Gastroesophageal sphincter (tissue), 4 donors: ENCODE results near the gene SFTPB. TPM values are rescaled to one million over a fixed set of nuclear protein-coding genes. Genes with fewer than 3 reads are reported as not detected.
A peak's percentile ranks its signal among the peaks of the same experiment; 100 is the strongest.

ENCODE experiments used
- ATAC-seq: fragments of 150-250 bp; one replicate; pipeline ENCODE4 v1.9.1; 2016; ENCODE audit warnings: mild to moderate bottlenecking, moderate library complexity
- H3K27ac ChIP-seq, 4 donors: fragments of 200-600 bp; sonication (generic) in 3 of 4; 1 replicate in 3 of 4; 2 replicates in 1 of 4; pipeline ENCODE4 v1.5.1; 2016 to 2019
- H3K27me3 ChIP-seq: fragments of 200-600 bp; sonication (generic); one replicate; pipeline ENCODE4 v1.5.1; 2019
- H3K36me3 ChIP-seq, 2 donors: fragments of 200-600 bp; sonication (generic); one replicate each; pipeline ENCODE4 v1.5.1; 2019; ENCODE audit warnings: control low read depth in 1 of 2
- H3K4me1 ChIP-seq, 3 donors: fragments of 200-600 bp; sonication (generic); 1 replicate in 2 of 3; 2 replicates in 1 of 3; pipeline ENCODE4 v1.5.1; 2016 to 2019; ENCODE audit warnings: control low read depth in 2 of 3
- H3K4me3 ChIP-seq, 2 donors: fragments of 200-600 bp; sonication (generic); one replicate each; pipeline ENCODE4 v1.5.1; 2019; ENCODE audit warnings: mild to moderate bottlenecking in 1 of 2, moderate library complexity in 1 of 2
- H3K9me3 ChIP-seq, 3 donors: fragments of 200-600 bp; sonication (generic); one replicate each; pipeline ENCODE4 v1.5.1; 2017 to 2019; ENCODE audit warnings: control low read depth in 2 of 3
- CTCF ChIP-seq, 4 experiments: fragments of 200-600 bp in 2 of 4; fragments of 450-650 bp in 2 of 4; sonication (generic) in 1 of 4; IDR thresholded peaks; one replicate each; pipeline ENCODE4 v1.5.1; 2017 to 2019; ENCODE audit warnings: antibody characterized with exemption in 4 of 4, mild to moderate bottlenecking in 2 of 4, moderate library complexity in 2 of 4
- EP300 ChIP-seq: sonication (generic); formaldehyde crosslinking; IDR thresholded peaks from one replicate; pipeline ENCODE4 v1.6.1; 2017; ENCODE audit warnings: antibody characterized with exemption, mild to moderate bottlenecking
- POLR2A ChIP-seq, 2 donors: fragments of 450-650 bp; IDR thresholded peaks; one replicate each; pipeline ENCODE4 v1.6.1; 2017; ENCODE audit warnings: antibody characterized with exemption in 2 of 2, mild to moderate bottlenecking in 2 of 2, moderate library complexity in 1 of 2
- POLR2AphosphoS5 ChIP-seq: sonication (generic); formaldehyde crosslinking; IDR thresholded peaks from one replicate; pipeline ENCODE4 v1.6.1; 2017; ENCODE audit warnings: antibody characterized with exemption
- WGBS, 2 donors: methylation state at CpG; one replicate each; pipeline ENCODE4 v1.1.5; 2018; ENCODE audit warnings: low coverage in 1 of 2; 5-methylcytosine and 5-hydroxymethylcytosine counted together
- total RNA-seq, 4 donors: library from RNA; depleted of rRNA; stranded (reverse); fragments of >200 nt; gene quantifications; one replicate each; pipeline ENCODE4 v1.1.0, GENCODE V29; 2016

Gene SFTPB
- total RNA-seq, 4 donors from 2014 or later, result not detected

DNA sequence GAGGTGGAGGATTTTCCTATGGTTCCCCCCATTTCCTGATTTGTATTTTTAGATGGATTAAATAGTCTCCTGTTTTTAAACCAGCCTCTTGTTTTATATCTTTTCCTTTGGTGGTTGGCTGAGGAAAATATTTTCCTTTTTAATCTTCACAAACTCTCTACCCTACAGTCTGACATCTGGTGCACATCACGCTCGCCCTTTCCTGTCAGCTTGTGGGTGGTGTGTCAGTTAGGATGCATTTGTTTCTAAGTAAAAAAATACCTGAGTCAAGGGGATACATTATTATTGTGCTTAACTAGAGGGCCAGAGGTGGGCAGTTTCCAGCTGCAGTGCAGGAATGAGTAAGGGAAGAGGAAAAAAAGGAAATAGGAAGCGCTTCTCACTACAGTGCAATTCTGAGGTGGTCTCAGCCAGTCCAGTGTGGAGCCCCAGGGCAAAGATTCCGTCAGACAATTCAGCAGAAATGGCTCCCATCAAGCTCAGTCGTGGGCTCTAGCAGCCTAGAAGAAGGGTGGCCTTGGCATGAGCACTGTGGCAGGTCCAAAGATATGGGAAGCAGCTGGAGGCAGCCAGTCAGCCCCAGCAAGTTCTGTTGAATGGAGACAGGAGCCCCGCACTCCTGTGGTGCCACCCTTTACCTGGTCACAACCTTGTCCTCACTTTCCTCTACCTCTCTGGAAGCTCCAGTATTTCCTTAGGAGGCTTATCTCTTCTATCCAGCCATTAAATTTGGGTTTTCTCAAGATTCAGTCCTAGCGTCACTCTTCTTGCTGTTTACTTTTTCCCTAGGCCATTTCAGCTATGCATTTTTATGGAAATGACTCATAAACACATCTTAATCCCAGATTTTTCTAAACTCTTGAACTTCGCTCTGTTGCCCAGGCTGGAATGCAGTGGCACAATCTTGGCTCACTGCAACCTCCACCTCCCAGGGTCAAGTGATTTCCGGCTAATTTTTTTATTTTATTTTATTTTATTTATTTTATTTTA, 18.5 kb downstream of the SFTPB start:
- H3K4me3 ChIP-seq, result no peak overlapping the region
- no peaks in the 10 kb centered on the region for H3K9me3 ChIP-seq
- no peaks in the 10 kb centered on the region for H3K27me3 ChIP-seq
- ATAC-seq, result no peak
- 65 to 71% methylated on average over 2 to 7 of the region's 9 CpGs for WGBS, 2 donors
- H3K4me1 ChIP-seq, result no peaks in the 10 kb centered on the region
- no peak overlapping the region for H3K27ac ChIP-seq
- TF ChIP-seq CTCF (IDR thresholded peaks at IDR 0.05), result no peak
- no peak for TF ChIP-seq EP300
- peak; percentile 37 for TF ChIP-seq POLR2AphosphoS5
- no peak for TF ChIP-seq POLR2A (IDR thresholded peaks at IDR 0.05)
- peaks cover 7 to 94% of the 10 kb centered on the region in 2 donors for H3K36me3 ChIP-seq

DNA sequence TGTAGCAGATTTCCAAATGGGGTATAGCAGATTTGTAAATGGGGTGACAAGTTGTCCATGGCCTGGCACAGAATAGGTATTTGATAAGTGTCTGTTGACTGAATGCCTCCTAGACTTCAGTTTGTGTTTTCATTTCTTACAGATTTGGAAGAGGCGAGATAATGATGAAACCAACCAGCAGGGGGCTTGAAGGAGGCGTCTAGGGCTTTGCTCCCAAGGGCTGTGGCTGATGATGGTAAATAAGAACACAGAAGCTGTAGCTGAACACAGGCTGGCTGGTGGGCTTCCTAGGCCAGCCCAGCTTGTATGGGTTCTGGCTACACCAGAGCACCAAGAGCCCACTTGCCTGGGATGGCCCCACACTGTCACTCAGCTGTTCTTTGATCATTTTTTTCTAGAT, 19.4 kb downstream of the SFTPB start:
- ATAC-seq, result peak; percentile 43
- TF ChIP-seq POLR2A (IDR thresholded peaks at IDR 0.05) (no peak), CTCF (IDR thresholded peaks at IDR 0.05) (peak in 2 of 4 experiments; percentile 23 to 29), POLR2AphosphoS5 (no peak)
- Histone ChIP-seq H3K27ac (peak overlapping the region in 2 of 4 donors; percentile 4 to 18), H3K27me3 (no peaks in the 10 kb centered on the region), H3K9me3 (no peaks in the 10 kb centered on the region), H3K4me1 (no peaks in the 10 kb centered on the region), H3K36me3 (peaks cover 7 to 98% of the 10 kb centered on the region in 2 donors), H3K4me3 (no peak overlapping the region)
- WGBS, 2 donors, result 50 to 71% methylated on average over 2 of the region's 2 CpGs

DNA sequence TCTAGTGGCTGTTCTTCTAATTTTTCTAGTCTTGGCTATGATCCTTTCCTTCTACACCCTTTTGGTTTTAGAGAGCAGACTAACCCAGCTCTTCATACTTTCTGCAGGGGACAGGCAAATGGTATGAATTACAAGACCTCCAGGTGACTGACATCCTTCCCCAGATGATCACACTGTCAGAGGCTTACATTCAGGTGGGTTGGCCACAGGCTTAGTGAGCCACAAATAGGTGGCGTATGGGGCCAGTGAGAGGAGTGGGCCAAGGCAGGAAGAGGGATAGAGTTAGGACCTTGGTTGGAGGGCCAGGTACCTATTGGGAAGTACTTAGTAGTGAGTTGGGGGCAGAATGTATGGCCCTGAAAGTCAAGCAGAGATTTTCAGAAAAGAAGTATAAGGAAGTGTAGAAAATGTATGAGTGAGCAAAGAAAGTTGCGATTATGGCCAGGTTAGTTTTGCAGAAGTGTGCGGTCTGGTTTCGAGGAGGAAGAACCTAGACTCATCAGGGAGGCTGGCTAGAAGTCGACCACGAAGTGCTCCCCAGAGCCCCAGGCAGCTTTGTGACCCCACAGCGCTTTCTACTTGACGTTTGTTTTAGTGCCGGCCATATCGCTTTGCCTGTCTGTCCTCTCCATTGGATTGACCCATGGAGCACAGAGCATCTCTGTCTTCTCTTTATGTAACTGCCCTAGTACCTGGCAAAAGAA, 20.0 kb downstream of the SFTPB start:
- 67 to 91% methylated on average over 1 to 9 of the region's 10 CpGs for WGBS, 2 donors
- no peaks in the 10 kb centered on the region for H3K4me1 ChIP-seq
- no peak overlapping the region for H3K4me3 ChIP-seq
- H3K27ac ChIP-seq, result peak overlapping the region in 1 of 4 donors; percentile 4
- H3K9me3 ChIP-seq, result no peaks in the 10 kb centered on the region
- H3K36me3 ChIP-seq, result peaks cover 7 to 98% of the 10 kb centered on the region in 2 donors
- TF ChIP-seq EP300 (no peak), CTCF (IDR thresholded peaks at IDR 0.05) (no peak), POLR2AphosphoS5 (no peak), POLR2A (IDR thresholded peaks at IDR 0.05) (no peak)
- no peak for ATAC-seq
- no peaks in the 10 kb centered on the region for H3K27me3 ChIP-seq

GRCh38 chr2:85646166-85646565, 21.8 kb downstream of the SFTPB start:
- TF ChIP-seq EP300 (no peak), POLR2AphosphoS5 (no peak)
- H3K27me3 ChIP-seq, result no peaks in the 10 kb centered on the region
- no peak overlapping the region for H3K4me3 ChIP-seq
- ATAC-seq, result no peak
- 78 to 88% methylated on average over 2 of the region's 2 CpGs for WGBS, 2 donors
- no peaks in the 10 kb centered on the region for H3K9me3 ChIP-seq
- no peak overlapping the region for H3K27ac ChIP-seq
- peaks cover 12 to 100% of the 10 kb centered on the region in 2 donors for H3K36me3 ChIP-seq
- no peaks in the 10 kb centered on the region for H3K4me1 ChIP-seq

- Histone ChIP-seq H3K9me3 (no peaks in the 10 kb centered on the region), H3K4me3 (no peak overlapping the region), H3K27me3 (no peaks in the 10 kb centered on the region), H3K27ac (no peak overlapping the region), H3K4me1 (no peaks in the 10 kb centered on the region), H3K36me3 (peaks cover 14 to 100% of the 10 kb centered on the region in 2 donors)
- 92 to 94% methylated on average over 6 to 7 of the region's 8 CpGs for WGBS, 2 donors
- ATAC-seq, result no peak
- TF ChIP-seq EP300 (no peak), CTCF (IDR thresholded peaks at IDR 0.05) (no peak)
Measured at GRCh38 chr2:85644909-85645308, 23.1 kb downstream of the SFTPB start.
